ENCODE measurements around the gene PTPN4. TPM values are rescaled to one million over a fixed set of nuclear protein-coding genes. Genes with fewer than 3 reads are reported as not detected.
"Not testable (repeated sequence)": the region's sequence is repeated elsewhere in the genome, so short reads cannot be mapped to it uniquely, and the experiment has no call there.

Gene PTPN4
- total RNA-seq, 1 experiment from 2014 or later, result 46.8 TPM

DNA sequence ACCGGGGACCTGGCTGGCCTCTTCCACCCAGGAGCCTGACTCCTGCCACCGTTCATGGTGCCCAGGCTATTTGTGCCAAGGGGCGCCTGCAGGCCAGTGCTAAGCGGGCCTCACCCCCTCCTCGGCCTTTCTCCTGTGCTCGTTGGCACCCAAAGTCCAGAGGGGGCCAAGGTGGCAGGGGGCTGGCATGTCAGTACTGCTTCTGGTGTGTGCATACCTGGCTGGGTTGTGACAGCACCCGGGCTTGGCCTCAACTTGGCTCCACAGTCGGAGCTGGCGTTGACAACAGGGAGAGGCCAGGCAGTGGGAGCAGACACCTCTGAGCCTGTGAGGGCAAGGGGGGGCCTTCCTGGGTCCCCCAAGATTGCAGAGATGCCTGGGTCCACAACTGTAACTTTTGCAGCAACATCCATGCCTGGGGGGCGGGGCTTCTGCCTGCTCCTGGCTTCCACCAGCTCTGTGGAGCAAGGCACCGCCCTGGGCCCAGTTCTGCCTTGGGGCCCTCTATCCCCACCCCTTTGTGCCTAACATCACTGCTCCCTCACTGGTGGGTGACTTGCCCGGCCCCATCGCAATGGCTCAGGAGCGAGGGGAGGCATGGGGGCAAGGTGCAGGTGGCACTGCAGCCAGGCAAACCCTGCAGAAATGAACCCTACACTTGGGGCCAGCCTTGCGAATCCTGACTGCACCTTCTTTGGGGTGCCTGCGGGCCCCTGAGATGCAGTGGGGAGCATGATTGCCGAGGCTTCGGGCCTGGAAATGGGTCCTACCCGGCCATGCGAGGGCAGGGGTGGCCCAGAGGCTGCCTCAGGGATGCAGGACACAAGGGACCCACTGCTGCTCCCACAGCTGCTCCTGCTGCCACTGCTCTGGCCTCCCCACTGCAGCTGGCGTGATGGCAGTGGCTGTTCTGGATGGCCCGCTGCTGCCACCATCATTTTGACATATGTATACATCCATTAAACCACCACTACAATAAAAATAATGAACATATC lies 35.9 kb downstream of the PTPN4 start:
- no peaks in the 10 kb centered on the region for H3K27me3 ChIP-seq (replicated peaks; ENCODE audit: control insufficient read depth, insufficient read depth, low read length)
- peaks cover 2% of the 10 kb centered on the region for H3K36me3 ChIP-seq (ENCODE audit: control insufficient read depth, insufficient read depth, low read length)
- no peak overlapping the region for H3K4me3 ChIP-seq (ENCODE audit: low read depth, low read length)
- no peaks in the 10 kb centered on the region for H3K4me1 Mint-ChIP-seq (ENCODE audit: low read depth, unreplicated experiment)
- ChIA-PET CTCF (no interaction called here), POLR2A (no interaction called here)
- H3K4me1 ChIP-seq, result no peaks in the 10 kb centered on the region
- TF ChIP-seq, protein P1, sequence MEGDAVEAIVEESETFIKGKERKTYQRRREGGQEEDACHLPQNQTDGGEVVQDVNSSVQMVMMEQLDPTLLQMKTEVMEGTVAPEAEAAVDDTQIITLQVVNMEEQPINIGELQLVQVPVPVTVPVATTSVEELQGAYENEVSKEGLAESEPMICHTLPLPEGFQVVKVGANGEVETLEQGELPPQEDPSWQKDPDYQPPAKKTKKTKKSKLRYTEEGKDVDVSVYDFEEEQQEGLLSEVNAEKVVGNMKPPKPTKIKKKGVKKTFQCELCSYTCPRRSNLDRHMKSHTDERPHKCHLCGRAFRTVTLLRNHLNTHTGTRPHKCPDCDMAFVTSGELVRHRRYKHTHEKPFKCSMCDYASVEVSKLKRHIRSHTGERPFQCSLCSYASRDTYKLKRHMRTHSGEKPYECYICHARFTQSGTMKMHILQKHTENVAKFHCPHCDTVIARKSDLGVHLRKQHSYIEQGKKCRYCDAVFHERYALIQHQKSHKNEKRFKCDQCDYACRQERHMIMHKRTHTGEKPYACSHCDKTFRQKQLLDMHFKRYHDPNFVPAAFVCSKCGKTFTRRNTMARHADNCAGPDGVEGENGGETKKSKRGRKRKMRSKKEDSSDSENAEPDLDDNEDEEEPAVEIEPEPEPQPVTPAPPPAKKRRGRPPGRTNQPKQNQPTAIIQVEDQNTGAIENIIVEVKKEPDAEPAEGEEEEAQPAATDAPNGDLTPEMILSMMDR (IDR thresholded peaks at IDR 0.05; ENCODE audit: insufficient read depth in 1 of 2, low read depth in 1 of 2, low read length in 1 of 2, severe bottlenecking in 1 of 2, unreplicated experiment in 1 of 2), result no peak
- intact Hi-C loops (cut with micrococcal nuclease; ENCODE audit: unreplicated experiment), result no loop called here
- H3K27me3 Mint-ChIP-seq (ENCODE audit: insufficient read depth, unreplicated experiment), result no peaks in the 10 kb centered on the region
- H3K27ac Mint-ChIP-seq (ENCODE audit: unreplicated experiment), result no peak overlapping the region
- H3K9me3 Mint-ChIP-seq (ENCODE audit: unreplicated experiment), result peaks cover 28% of the 10 kb centered on the region
- no peak overlapping the region for H3K4me3 Mint-ChIP-seq (ENCODE audit: unreplicated experiment)
- H3K9me3 ChIP-seq, result peaks cover 29% of the 10 kb centered on the region
- no TSS peak for BruUV-seq (replicated peaks)
- peaks cover 26% of the 10 kb centered on the region for H3K36me3 Mint-ChIP-seq (ENCODE audit: insufficient read depth, unreplicated experiment)
- no peak for DNase-seq

DNA sequence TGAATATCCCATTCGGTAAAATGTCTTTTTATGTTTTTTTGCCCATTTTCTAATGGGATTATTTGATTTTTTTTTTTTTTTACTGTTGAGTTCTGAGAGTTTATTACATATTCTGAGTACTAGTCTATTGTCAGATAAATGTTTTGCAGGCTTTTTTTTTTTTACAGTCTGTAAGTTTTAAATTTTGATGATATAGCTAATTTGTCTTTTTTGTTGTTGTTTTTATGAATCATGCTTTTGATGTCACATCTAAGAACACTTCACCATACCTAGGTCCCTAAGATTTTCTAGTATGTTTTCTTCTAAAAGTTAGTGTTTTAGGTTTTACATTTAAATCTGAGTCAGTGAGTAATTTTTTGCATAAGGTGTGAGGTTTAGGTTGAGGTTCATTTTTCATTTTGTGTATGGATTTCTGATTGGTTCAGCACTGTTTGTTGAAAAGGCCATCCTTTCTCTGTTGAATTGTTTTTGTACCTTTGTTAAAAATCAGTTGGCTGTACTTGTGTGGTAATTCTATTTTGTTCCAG lies 40.7 kb downstream of the PTPN4 start:
- no peaks in the 10 kb centered on the region for H3K27me3 ChIP-seq (replicated peaks; ENCODE audit: control insufficient read depth, insufficient read depth, low read length)
- H3K36me3 ChIP-seq (ENCODE audit: control insufficient read depth, insufficient read depth, low read length), result no peaks in the 10 kb centered on the region
- H3K4me1 ChIP-seq, result no peaks in the 10 kb centered on the region
- CTCF ChIA-PET, result no interaction called here
- intact Hi-C loops (cut with micrococcal nuclease; ENCODE audit: unreplicated experiment), result no loop called here
- H3K36me3 Mint-ChIP-seq (ENCODE audit: insufficient read depth, unreplicated experiment), result no peaks in the 10 kb centered on the region
- DNase-seq, result no peak
- POLR2A ChIA-PET, result no interaction called here
- BruUV-seq (replicated peaks), result no TSS peak
- no peak overlapping the region for H3K4me3 Mint-ChIP-seq (ENCODE audit: unreplicated experiment)
- TF ChIP-seq, protein P1 (IDR thresholded peaks at IDR 0.05; ENCODE audit: insufficient read depth in 1 of 2, low read depth in 1 of 2, low read length in 1 of 2, severe bottlenecking in 1 of 2, unreplicated experiment in 1 of 2), result no peak
- H3K4me1 Mint-ChIP-seq (ENCODE audit: low read depth, unreplicated experiment), result no peaks in the 10 kb centered on the region
- H3K4me3 ChIP-seq (ENCODE audit: low read depth, low read length), result no peak overlapping the region
- H3K27ac Mint-ChIP-seq (ENCODE audit: unreplicated experiment), result no peak overlapping the region
- H3K9me3 Mint-ChIP-seq (ENCODE audit: unreplicated experiment), result peaks cover 18% of the 10 kb centered on the region
- no peaks in the 10 kb centered on the region for H3K27me3 Mint-ChIP-seq (ENCODE audit: insufficient read depth, unreplicated experiment)
- H3K9me3 ChIP-seq, result no peaks in the 10 kb centered on the region

DNA sequence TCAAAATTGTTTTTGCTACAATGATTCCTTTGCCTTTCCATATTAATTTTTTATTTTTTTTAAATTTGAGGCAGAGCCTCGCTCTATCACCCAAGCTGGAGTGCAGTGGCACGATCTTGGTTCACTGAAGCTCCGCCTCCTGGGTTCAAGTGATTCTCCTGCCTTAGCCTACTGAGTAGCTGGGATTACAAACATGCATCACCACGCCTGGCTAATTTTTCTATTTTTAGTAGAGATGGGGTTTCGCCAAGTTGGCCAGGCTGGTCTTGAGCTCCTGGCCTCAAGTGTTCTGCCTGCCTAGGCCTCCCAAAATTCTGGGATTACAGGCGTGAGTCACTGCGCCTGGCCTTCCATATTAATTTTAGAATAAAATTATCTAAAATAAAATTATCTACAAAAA lies 41.3 kb downstream of the PTPN4 start:
- Histone ChIP-seq H3K4me3 (ENCODE audit: low read depth, low read length) (no peak overlapping the region), H3K9me3 (no peaks in the 10 kb centered on the region), H3K36me3 (ENCODE audit: control insufficient read depth, insufficient read depth, low read length) (no peaks in the 10 kb centered on the region), H3K4me1 (no peaks in the 10 kb centered on the region), H3K27me3 (replicated peaks; ENCODE audit: control insufficient read depth, insufficient read depth, low read length) (no peaks in the 10 kb centered on the region)
- H3K27ac Mint-ChIP-seq (ENCODE audit: unreplicated experiment), result no peak overlapping the region
- H3K4me3 Mint-ChIP-seq (ENCODE audit: unreplicated experiment), result no peak overlapping the region
- H3K9me3 Mint-ChIP-seq (ENCODE audit: unreplicated experiment), result peaks cover 24% of the 10 kb centered on the region
- ChIA-PET POLR2A (no interaction called here), CTCF (interaction anchor here (0.6 kb wide), 1 partner anchor 22 kb away, joined by 3 read pairs; no protein-coding TSS in a partner anchor)
- H3K4me1 Mint-ChIP-seq (ENCODE audit: low read depth, unreplicated experiment), result no peaks in the 10 kb centered on the region
- TF ChIP-seq, protein P1 (IDR thresholded peaks at IDR 0.05; ENCODE audit: insufficient read depth in 1 of 2, low read depth in 1 of 2, low read length in 1 of 2, severe bottlenecking in 1 of 2, unreplicated experiment in 1 of 2), result no peak
- no peak for DNase-seq
- intact Hi-C loops (cut with micrococcal nuclease; ENCODE audit: unreplicated experiment), result no loop called here
- H3K36me3 Mint-ChIP-seq (ENCODE audit: insufficient read depth, unreplicated experiment), result peaks cover 6% of the 10 kb centered on the region
- no peaks in the 10 kb centered on the region for H3K27me3 Mint-ChIP-seq (ENCODE audit: insufficient read depth, unreplicated experiment)
- BruUV-seq (replicated peaks), result no TSS peak

DNA sequence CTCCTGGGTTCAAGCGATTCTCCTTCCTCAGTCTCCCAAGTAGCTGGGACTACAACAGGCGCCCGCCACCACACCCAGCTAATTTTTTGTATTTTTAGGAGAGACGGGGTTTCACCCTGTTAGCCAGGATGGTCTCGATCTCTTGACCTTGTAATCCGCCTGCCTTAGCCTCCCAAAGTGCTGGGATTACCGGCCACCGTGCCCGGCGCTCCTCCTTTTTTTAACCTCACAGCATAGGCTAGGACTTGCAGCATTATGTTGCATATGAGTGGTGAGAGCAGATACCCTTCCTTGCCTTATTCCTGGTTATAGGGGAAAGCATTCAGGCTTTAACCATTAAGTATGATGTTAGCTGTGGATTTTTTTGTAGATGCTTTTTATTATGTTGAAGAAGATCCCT lies 42.3 kb downstream of the PTPN4 start:
- H3K4me3 ChIP-seq (ENCODE audit: low read depth, low read length); H3K4me1 Mint-ChIP-seq (ENCODE audit: low read depth, unreplicated experiment); H3K4me3 Mint-ChIP-seq (ENCODE audit: unreplicated experiment); DNase-seq; intact Hi-C loops (cut with micrococcal nuclease; ENCODE audit: unreplicated experiment); H3K4me1 ChIP-seq; H3K27ac Mint-ChIP-seq (ENCODE audit: unreplicated experiment); H3K27me3 ChIP-seq (replicated peaks; ENCODE audit: control insufficient read depth, insufficient read depth, low read length); H3K9me3 ChIP-seq; H3K36me3 ChIP-seq (ENCODE audit: control insufficient read depth, insufficient read depth, low read length); POLR2A ChIA-PET; CTCF ChIA-PET; H3K36me3 Mint-ChIP-seq (ENCODE audit: insufficient read depth, unreplicated experiment); H3K27me3 Mint-ChIP-seq (ENCODE audit: insufficient read depth, unreplicated experiment); BruUV-seq (replicated peaks): not testable (repeated sequence)
- peaks cover 29% of the 10 kb centered on the region for H3K9me3 Mint-ChIP-seq (ENCODE audit: unreplicated experiment)

Measured in Caco-2 (cell line).